HepG2 (cell line): ENCODE measurements around the gene TRABD. TPM values are rescaled to one million over a fixed set of nuclear protein-coding genes. Genes with fewer than 3 reads are reported as not detected.

Experiments used
- MED8 ChIP-seq: sonication (generic); formaldehyde crosslinking; IDR thresholded peaks from 2 replicates; pipeline ENCODE4 v1.8.1; 2023; ENCODE audit warnings: mild to moderate bottlenecking, missing genetic modification reagents; ENCODE audit not compliant: insufficient replicate concordance
- NR2F6 ChIP-seq, 2 experiments: IDR thresholded peaks; 2 replicates each; pipeline ENCODE4 v1.6.1; 2016; ENCODE audit warnings: antibody characterized with exemption in 1 of 2, mild to moderate bottlenecking in 1 of 2
- POLR2A ChIP-seq, 2 experiments: IDR thresholded peaks; 2 replicates each; pipeline ENCODE4 v1.6.1; 2011; ENCODE audit warnings: low read depth in 2 of 2, low read length in 2 of 2, mild to moderate bottlenecking in 1 of 2, moderate library complexity in 1 of 2; ENCODE audit not compliant: insufficient read depth in 1 of 2
- POLR2G ChIP-seq: fragments of 200-400 bp; formaldehyde crosslinking; IDR thresholded peaks from 2 replicates; pipeline ENCODE4 v1.6.1; 2018; ENCODE audit warnings: mild to moderate bottlenecking, low read depth, low read length, moderate library complexity
- PPARG ChIP-seq: conservative IDR thresholded peaks from 2 replicates; pipeline ENCODE4 v1.6.1; 2016; ENCODE audit warnings: missing biosample characterization, missing genetic modification reagents
- ZNF564 ChIP-seq: sonication (generic); formaldehyde crosslinking; IDR thresholded peaks from 2 replicates; pipeline ENCODE4 v1.8.1; 2023; ENCODE audit warnings: mild to moderate bottlenecking, missing genetic modification reagents
- ZNF646 ChIP-seq: sonication (generic); formaldehyde crosslinking; IDR thresholded peaks from 2 replicates; pipeline ENCODE4 v1.9.0; 2021; ENCODE audit warnings: mild to moderate bottlenecking, missing genetic modification reagents
- ZNF691 ChIP-seq: sonication (generic); formaldehyde crosslinking; IDR thresholded peaks from 2 replicates; pipeline ENCODE4 v1.4.0; 2020; ENCODE audit warnings: missing genetic modification reagents, low read depth, mild to moderate bottlenecking, borderline replicate concordance
- polyA plus RNA-seq, 8 experiments: library from polyadenylated mRNA; depleted of rRNA in 3 of 8; stranded (reverse) in 7 of 8; unstranded in 1 of 8; fragments of >200 nt; fragmentation: Illumina TruSeq in 4 of 8; extraction: Trizol in 4 of 8; gene quantifications; 2 replicates each; pipeline versions ENCODE4 v1.2.1 to v1.2.3, GENCODE V29; 2011 to 2016; ENCODE audit warnings: low read depth in 4 of 8, missing spikeins in 1 of 8, mixed read lengths in 1 of 8; ENCODE audit not compliant: insufficient read depth in 1 of 8
- total RNA-seq, 5 experiments: library from RNA; depleted of rRNA; stranded (reverse); fragments of >200 nt; fragmentation: Illumina TruSeq; extraction: Trizol; gene quantifications; 2 replicates each; pipeline ENCODE4 v1.2.3, GENCODE V29; 2016; ENCODE audit warnings: low read depth in 1 of 5

The TRABD gene
- total and polyA plus RNA-seq, 2 of the 13 experiments (the other 11 are each of a cell fraction or from before 2014, with no cell fraction given): 21.5 to 28.9 TPM

GRCh38 chr22:50216684-50217520 is 31.2 kb downstream of the TRABD start (continued):
- TF ChIP-seq ZNF646 (no peak), ZNF691 (CRISPR knock-in tag) (no peak), POLR2G (peak; percentile 38), PPARG (CRISPR knock-in tag) (no peak), NR2F6 (IDR thresholded peaks at IDR 0.05) (no peak), NR2F6 (CRISPR knock-in tag; IDR thresholded peaks at IDR 0.05) (no peak), MED8 (peak; percentile 48), POLR2A (IDR thresholded peaks at IDR 0.05; ENCODE audit: insufficient read depth in 1 of 2, low read depth in 2 of 2, low read length in 2 of 2) (peak in 1 of 2 experiments; percentile 1; a peak in 1 of 4 replicates), ZNF564 (CRISPR knock-in tag) (no peak)
